Calu3 (cell line): ENCODE data around the gene BCO2. TPM values are rescaled to one million over a fixed set of nuclear protein-coding genes. Genes with fewer than 3 reads are reported as not detected.
A peak's percentile ranks its signal among the peaks of the same experiment; 100 is the strongest.

Experiments
- BruUV-seq: library from RNA; stranded (reverse); fragments of 400-500 nt; replicated peaks from 2 replicates; lab custom pipeline; 2021; lab: Mats Ljungman, UMichigan
- CTCF ChIA-PET: fragments of 300-600 bp; sonication (Branson Sonifier 250); formaldehyde crosslinking; loops from one replicate; lab custom pipeline; 2022; ENCODE audit warnings: antibody characterized with exemption; lab: Charles Lee
- DNase-seq: peaks from one replicate; pipeline ENCODE4 v3.0.0; 2022
- H3K27ac Mint-ChIP-seq: one replicate; pipeline ENCODE4 v1.8.0; 2022; ENCODE audit warnings: mixed read lengths; ENCODE audit not compliant: unreplicated experiment
- H3K27me3 Mint-ChIP-seq: one replicate; pipeline ENCODE4 v1.8.0; 2022; ENCODE audit warnings: mixed read lengths; ENCODE audit not compliant: unreplicated experiment
- H3K36me3 Mint-ChIP-seq: one replicate; pipeline ENCODE4 v1.8.0; 2022; ENCODE audit warnings: mild to moderate bottlenecking, moderate library complexity, mixed read lengths; ENCODE audit not compliant: insufficient read depth, unreplicated experiment
- H3K4me1 Mint-ChIP-seq: one replicate; pipeline ENCODE4 v1.8.0; 2022; ENCODE audit warnings: mild to moderate bottlenecking, low read depth, mixed read lengths; ENCODE audit not compliant: unreplicated experiment
- H3K4me3 Mint-ChIP-seq: one replicate; pipeline ENCODE4 v1.8.0; 2022; ENCODE audit warnings: mild to moderate bottlenecking, low read depth, moderate library complexity, mixed read lengths; ENCODE audit not compliant: unreplicated experiment
- H3K9me3 Mint-ChIP-seq: one replicate; pipeline ENCODE4 v1.8.0; 2022; ENCODE audit warnings: low read depth, mixed read lengths; ENCODE audit not compliant: unreplicated experiment
- CTCF ChIP-seq: fragments of 200-600 bp; IDR thresholded peaks from one replicate; pipeline ENCODE4 v1.8.0; 2022; ENCODE audit warnings: antibody characterized with exemption; ENCODE audit not compliant: unreplicated experiment
- intact Hi-C: fragments of 100-400 bp; cut with micrococcal nuclease; formaldehyde crosslinking; loops from one replicate; pipeline ENCODE4 v1.10.0; 2022; ENCODE audit not compliant: unreplicated experiment
- total RNA-seq: library from RNA; stranded (reverse); gene quantifications from 2 replicates; pipeline ENCODE4 v1.2.3, GENCODE V29; 2022

BCO2 gene
- total RNA-seq, 1 experiment from 2014 or later: 13.8 TPM

DNA sequence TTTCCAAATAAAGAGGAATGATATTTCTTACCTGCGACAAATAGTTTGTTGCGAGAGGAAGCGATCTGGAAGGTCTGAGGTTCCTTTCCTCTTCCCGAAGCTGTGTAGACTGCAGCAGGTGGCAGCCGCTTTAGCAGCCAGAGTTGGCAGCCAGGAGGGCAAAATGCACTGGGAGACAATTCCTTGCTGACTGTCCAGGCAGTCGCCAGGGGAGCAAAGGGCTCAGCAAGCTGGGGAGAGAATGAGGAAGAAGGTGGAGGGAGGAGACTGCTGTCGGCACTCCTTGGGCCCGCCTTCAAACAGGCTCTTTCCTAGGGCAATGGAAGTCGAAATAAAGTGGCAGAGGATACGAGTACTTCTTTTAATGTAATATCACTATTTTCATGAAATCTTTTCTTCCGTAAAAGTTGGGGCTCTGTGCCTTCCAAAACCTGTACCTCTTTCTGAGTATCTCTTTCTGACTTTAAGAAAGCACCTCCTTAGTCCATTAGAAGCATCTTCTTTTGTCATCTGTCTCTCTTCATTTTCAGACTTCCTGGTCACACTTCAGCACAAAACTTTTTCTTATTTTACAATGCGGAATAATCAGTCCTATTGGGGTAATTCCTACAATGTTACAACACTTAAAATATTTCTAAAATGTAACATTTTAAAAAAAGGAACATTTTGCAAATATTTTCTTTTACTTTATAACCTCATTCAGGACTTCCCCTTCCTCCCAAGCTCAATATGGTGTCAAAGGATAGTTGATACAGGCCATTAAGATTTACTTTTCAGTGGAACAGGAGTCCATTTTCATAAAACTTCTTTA, 11.2 kb upstream of the BCO2 start, which contains the start of gene IL18:
IL18 (minus strand) TSS at position 220 of the 811 bp plus-strand sequence. CDS start 9,041 bp downstream, outside the sequence.
- Mint-ChIP-seq H3K4me3 (peak within 1 kb of the TSS; percentile 75), H3K27ac (peak within 1 kb of the TSS; percentile 82), H3K36me3 (peaks cover 54% of the 10 kb centered on the region), H3K4me1 (peaks cover 43% of the 10 kb centered on the region), H3K9me3 (no peaks in the 10 kb centered on the region), H3K27me3 (no peaks in the 10 kb centered on the region)
- no TSS peak for BruUV-seq
- no peak for TF ChIP-seq CTCF
- DNase-seq: peak; percentile 84
- intact Hi-C loops: loop anchor here (5.0 kb wide), 1 partner anchor 42 kb away; no protein-coding TSS in a partner anchor
- CTCF ChIA-PET: interaction anchor here (0.9 to 2.1 kb wide), 3 partner anchors 9 to 51 kb away, joined by 3 to 7 read pairs (median 4); partner anchors contain the start of gene BCO2

DNA sequence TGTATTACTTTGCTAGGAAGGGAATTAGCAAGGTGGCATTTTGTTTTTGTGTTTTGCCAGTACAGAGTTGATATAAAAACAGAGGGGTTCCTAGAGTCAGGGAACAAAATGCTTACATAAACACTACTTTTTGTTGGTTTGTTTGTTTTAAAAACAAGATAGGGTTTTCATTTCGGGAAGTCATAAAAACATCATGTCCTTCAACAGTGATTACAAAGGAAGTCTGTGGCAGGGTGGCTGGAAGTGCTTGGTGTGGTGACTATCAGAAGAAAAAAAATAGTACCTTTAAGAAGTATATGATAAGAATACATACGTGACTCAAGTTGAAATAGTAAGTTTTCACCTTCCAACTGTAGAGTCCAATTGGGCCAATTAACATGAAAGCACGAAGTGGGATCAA, 10.3 kb upstream of the BCO2 start:
- Mint-ChIP-seq H3K4me3 (no peak overlapping the region), H3K9me3 (no peaks in the 10 kb centered on the region), H3K36me3 (peaks cover 44% of the 10 kb centered on the region), H3K27ac (peak overlapping the region; percentile 82), H3K4me1 (peaks cover 33% of the 10 kb centered on the region), H3K27me3 (no peaks in the 10 kb centered on the region)
- no TSS peak for BruUV-seq
- CTCF ChIA-PET: interaction anchor here (1.2 kb wide), 1 partner anchor 8 kb away, joined by 4 read pairs; no protein-coding TSS in a partner anchor
- intact Hi-C loops: no loop called here
- no peak for TF ChIP-seq CTCF
- DNase-seq: no peak

- H3K4me3 Mint-ChIP-seq: no peak overlapping the region
- no TSS peak for BruUV-seq
- CTCF ChIA-PET: interaction anchor here (1.1 kb wide), 1 partner anchor 9 kb away, joined by 6 read pairs; no protein-coding TSS in a partner anchor
- no peak for TF ChIP-seq CTCF
- H3K27me3 Mint-ChIP-seq: no peaks in the 10 kb centered on the region
- DNase-seq: peak; percentile 50
- peak overlapping the region; percentile 76 for H3K27ac Mint-ChIP-seq
- peaks cover 21% of the 10 kb centered on the region for H3K4me1 Mint-ChIP-seq
- peaks cover 29% of the 10 kb centered on the region for H3K36me3 Mint-ChIP-seq
- intact Hi-C loops: no loop called here
- H3K9me3 Mint-ChIP-seq: no peaks in the 10 kb centered on the region
Observed at GRCh38 chr11:112166562-112166961, 8.8 kb upstream of the BCO2 start.

- H3K4me3 Mint-ChIP-seq: no peak within 1 kb of the TSS
- no peak for DNase-seq
- H3K4me1 Mint-ChIP-seq: peaks cover 21% of the 10 kb centered on the region
- peaks cover 23% of the 10 kb centered on the region for H3K36me3 Mint-ChIP-seq
- CTCF ChIA-PET: interaction anchor here (1.1 kb wide), 1 partner anchor 10 kb away, joined by 6 read pairs; no protein-coding TSS in a partner anchor
- intact Hi-C loops: no loop called here
- BruUV-seq: no TSS peak
- H3K27me3 Mint-ChIP-seq: no peaks in the 10 kb centered on the region
- peak within 1 kb of the TSS; percentile 76 for H3K27ac Mint-ChIP-seq
- TF ChIP-seq CTCF: no peak
- H3K9me3 Mint-ChIP-seq: no peaks in the 10 kb centered on the region
Observed at GRCh38 chr11:112167145-112167544, 8.2 kb upstream of the BCO2 start, which contains the start of gene TEX12. TEX12 (plus strand) TSS chr11:112167372; CDS start chr11:112169269, 1,897 bp downstream.
